WTC11 (cell line): ENCODE data around the gene SLC10A6. TPM values are rescaled to one million over a fixed set of nuclear protein-coding genes. Genes with fewer than 3 reads are reported as not detected.

Experiments used
- ATAC-seq: fragments of 200-7000 bp; cut with Tn5 transposase; 2 replicates; pipeline ENCODE4 v1.10.0; 2021; ENCODE audit warnings: mild to moderate bottlenecking, moderate library complexity
- CTCF ChIA-PET: fragments of 300-600 bp; sonication (Branson Sonifier 250); formaldehyde crosslinking; loops from one replicate; lab custom pipeline; 2021; ENCODE audit warnings: antibody characterized with exemption; lab: Charles Lee
- POLR2A ChIA-PET: fragments of 350-600 bp; sonication (Branson Sonifier 250); formaldehyde crosslinking; loops from one replicate; lab custom pipeline; 2021; ENCODE audit warnings: antibody characterized with exemption; lab: Charles Lee
- DNase-seq: peaks from one replicate; pipeline ENCODE4 v3.0.0; 2021; ENCODE audit warnings: low spot score
- H3K27ac Mint-ChIP-seq: 2 replicates; pipeline ENCODE4 v1.8.0; 2021; ENCODE audit warnings: mixed read lengths
- H3K27me3 Mint-ChIP-seq: 2 replicates; pipeline ENCODE4 v1.8.0; 2021; ENCODE audit warnings: low read depth, mild to moderate bottlenecking, moderate library complexity, mixed read lengths
- H3K36me3 Mint-ChIP-seq: 2 replicates; pipeline ENCODE4 v1.8.0; 2021; ENCODE audit warnings: mixed read lengths
- H3K4me1 Mint-ChIP-seq: 2 replicates; pipeline ENCODE4 v1.8.0; 2022; ENCODE audit warnings: mixed read lengths
- H3K4me3 Mint-ChIP-seq: 2 replicates; pipeline ENCODE4 v1.8.0; 2021; ENCODE audit warnings: mild to moderate bottlenecking, moderate library complexity, mixed read lengths
- H3K9me3 Mint-ChIP-seq: 2 replicates; pipeline ENCODE4 v1.8.0; 2021; ENCODE audit warnings: mixed read lengths
- AR ChIP-seq: fragments of 250-450 bp; sonication (Bioruptor Pico); IDR thresholded peaks from 2 replicates; pipeline ENCODE4 v1.9.0; 2021; ENCODE audit warnings: mild to moderate bottlenecking
- ARID4B ChIP-seq: sonication (generic); formaldehyde crosslinking; IDR thresholded peaks from 2 replicates; pipeline ENCODE4 v1.8.0; 2023; ENCODE audit warnings: missing genetic modification reagents, mild to moderate bottlenecking, borderline replicate concordance
- ATF2 ChIP-seq: sonication (generic); formaldehyde crosslinking; IDR thresholded peaks from 2 replicates; pipeline ENCODE4 v1.8.1; 2022; ENCODE audit warnings: low read depth, missing genetic modification reagents, borderline replicate concordance
- CREB1 ChIP-seq: sonication (generic); formaldehyde crosslinking; IDR thresholded peaks from 2 replicates; pipeline ENCODE4 v1.8.0; 2023; ENCODE audit warnings: mild to moderate bottlenecking, missing genetic modification reagents
- CREM ChIP-seq: sonication (generic); formaldehyde crosslinking; IDR thresholded peaks from 2 replicates; pipeline ENCODE4 v1.8.1; 2022; ENCODE audit warnings: mild to moderate bottlenecking, missing genetic modification reagents, moderate library complexity
- FOXK1 ChIP-seq: sonication (generic); formaldehyde crosslinking; IDR thresholded peaks from 2 replicates; pipeline ENCODE4 v1.8.0; 2022; ENCODE audit warnings: mild to moderate bottlenecking, moderate library complexity, missing genetic modification reagents
- FOXP1 ChIP-seq: sonication (generic); formaldehyde crosslinking; IDR thresholded peaks from 2 replicates; pipeline ENCODE4 v1.8.0; 2022; ENCODE audit warnings: missing genetic modification reagents, mild to moderate bottlenecking, moderate library complexity, borderline replicate concordance
- IRF1 ChIP-seq: sonication (generic); formaldehyde crosslinking; IDR thresholded peaks from 2 replicates; pipeline ENCODE4 v1.8.0; 2023; ENCODE audit warnings: missing genetic modification reagents
- JAZF1 ChIP-seq: fragments of 250-450 bp; sonication (Bioruptor Pico); IDR thresholded peaks from 2 replicates; pipeline ENCODE4 v1.9.0; 2021; ENCODE audit warnings: moderate library complexity, mild to moderate bottlenecking, inconsistent platforms
- JUN ChIP-seq: sonication (generic); formaldehyde crosslinking; IDR thresholded peaks from 2 replicates; pipeline ENCODE4 v1.8.0; 2023; ENCODE audit warnings: mild to moderate bottlenecking, missing genetic modification reagents
- PREB ChIP-seq: sonication (generic); formaldehyde crosslinking; IDR thresholded peaks from 2 replicates; pipeline ENCODE4 v1.8.1; 2022; ENCODE audit warnings: mild to moderate bottlenecking, missing genetic modification reagents, moderate library complexity, borderline replicate concordance
- SMAD3 ChIP-seq: sonication (generic); formaldehyde crosslinking; IDR thresholded peaks from 2 replicates; pipeline ENCODE4 v1.8.0; 2022; ENCODE audit warnings: missing genetic modification reagents, mild to moderate bottlenecking, borderline replicate concordance
- USF2 ChIP-seq: sonication (generic); formaldehyde crosslinking; IDR thresholded peaks from 2 replicates; pipeline ENCODE4 v1.8.1; 2023; ENCODE audit warnings: mild to moderate bottlenecking, missing genetic modification reagents, moderate library complexity
- ZBTB21 ChIP-seq: sonication (generic); formaldehyde crosslinking; IDR thresholded peaks from 2 replicates; pipeline ENCODE4 v1.8.1; 2023; ENCODE audit warnings: mild to moderate bottlenecking, missing genetic modification reagents, borderline replicate concordance
- ZNF121 ChIP-seq: sonication (generic); formaldehyde crosslinking; IDR thresholded peaks from 2 replicates; pipeline ENCODE4 v1.8.0; 2023; ENCODE audit warnings: missing genetic modification reagents
- ZNF317 ChIP-seq: sonication (generic); formaldehyde crosslinking; IDR thresholded peaks from 2 replicates; pipeline ENCODE4 v1.8.1; 2023; ENCODE audit warnings: low read depth, mild to moderate bottlenecking, moderate library complexity, missing genetic modification reagents, borderline replicate concordance
- total RNA-seq: library from RNA; stranded (reverse); gene quantifications from 3 replicates; pipeline ENCODE4 v1.2.3, GENCODE V29; 2021

SLC10A6 gene
- total RNA-seq, 1 experiment from 2014 or later, result not detected

GRCh38 chr4:86855572-86855971, 6.4 kb upstream of the SLC10A6 start:
- ChIA-PET POLR2A (no interaction called here), CTCF (no interaction called here)
- DNase-seq (no peak), ATAC-seq (no peak)
- TF ChIP-seq USF2 (CRISPR knock-in tag) (no peak), ARID4B (CRISPR knock-in tag) (no peak), AR (CRISPR knock-in tag) (no peak), JUN (no peak), JAZF1 (no peak)
- Mint-ChIP-seq H3K4me3 (no peak overlapping the region), H3K9me3 (no peaks in the 10 kb centered on the region), H3K27ac (no peak overlapping the region), H3K4me1 (peaks cover 26% of the 10 kb centered on the region), H3K27me3 (peaks cover 61% of the 10 kb centered on the region), H3K36me3 (no peaks in the 10 kb centered on the region)

GRCh38 chr4:86853209-86853608, 4.0 kb upstream of the SLC10A6 start:
- ATAC-seq (no peak), DNase-seq (no peak)
- Mint-ChIP-seq H3K27me3 (peaks cover 44% of the 10 kb centered on the region), H3K4me3 (no peak overlapping the region), H3K36me3 (no peaks in the 10 kb centered on the region), H3K27ac (no peak overlapping the region), H3K9me3 (no peaks in the 10 kb centered on the region), H3K4me1 (peaks cover 23% of the 10 kb centered on the region)
- POLR2A ChIA-PET, result no interaction called here
- TF ChIP-seq PREB (CRISPR knock-in tag) (no peak), ZBTB21 (CRISPR knock-in tag) (no peak), CREB1 (CRISPR knock-in tag) (no peak), FOXK1 (CRISPR knock-in tag) (no peak), ZNF317 (CRISPR knock-in tag) (no peak), CREM (no peak), IRF1 (CRISPR knock-in tag) (no peak), SMAD3 (CRISPR knock-in tag) (no peak), FOXP1 (CRISPR knock-in tag) (no peak), ATF2 (no peak), ZNF121 (CRISPR knock-in tag) (no peak)
- TF ChIP-seq, all 79 proteins: peak for 0
- CTCF ChIA-PET, result interaction anchor here (0.7 kb wide), 1 partner anchor 136 kb away, joined by 3 read pairs; no protein-coding TSS in a partner anchor
